Activated T-helper 1 cell treated with anti-CD3 and anti-CD28 coated beads, Interleukin-12 subunit alpha, Interleukin-12 subunit beta, Interleukin-2, Interleukin-4 antibody, amounts not matched to agents 30 ng/mL and 10 ng/mL and 1 ng/mL, durations not matched to agents 14 hours and 24 hours and 36 hours (primary cell): ENCODE results near the gene COQ7. TPM values are rescaled to one million over a fixed set of nuclear protein-coding genes. Genes with fewer than 3 reads are reported as not detected.
A peak's percentile ranks its signal among the peaks of the same experiment; 100 is the strongest.

Experiments used
- DNase-seq: peaks from one replicate; pipeline ENCODE4 v3.0.0; 2021; ENCODE audit warnings: low spot score
- H3K27ac Mint-ChIP-seq: one replicate; pipeline ENCODE4 v1.8.0; 2021; ENCODE audit warnings: mild to moderate bottlenecking, mixed read lengths
- H3K27me3 Mint-ChIP-seq: one replicate; pipeline ENCODE4 v1.8.0; 2022; ENCODE audit warnings: mild to moderate bottlenecking, moderate library complexity, mixed read lengths; ENCODE audit not compliant: insufficient read depth
- H3K36me3 Mint-ChIP-seq: one replicate; pipeline ENCODE4 v1.8.0; 2021; ENCODE audit warnings: low read depth, mixed read lengths
- H3K4me1 Mint-ChIP-seq: one replicate; pipeline ENCODE4 v1.8.0; 2021; ENCODE audit warnings: low read depth, mixed read lengths
- H3K4me3 Mint-ChIP-seq: one replicate; pipeline ENCODE4 v1.8.0; 2021; ENCODE audit warnings: mild to moderate bottlenecking, moderate library complexity, mixed read lengths
- H3K9me3 Mint-ChIP-seq: one replicate; pipeline ENCODE4 v1.8.0; 2021; ENCODE audit warnings: mixed read lengths
- intact Hi-C: fragments of 100-400 bp; cut with micrococcal nuclease; formaldehyde crosslinking; loops from one replicate; pipeline ENCODE4 v1.15.1; 2024
- total RNA-seq: library from RNA; stranded (reverse); gene quantifications from 2 replicates; pipeline ENCODE4 v1.2.3, GENCODE V29; 2022

Gene COQ7
- total RNA-seq = 17.3 and 19.6 TPM in 2 replicates

- Mint-ChIP-seq H3K4me1 (peaks cover 21% of the 10 kb centered on the region), H3K4me3 (peak within 1 kb of the TSS; percentile 84), H3K9me3 (no peaks in the 10 kb centered on the region), H3K27me3 (peaks cover 1% of the 10 kb centered on the region), H3K27ac (peak within 1 kb of the TSS; percentile 98), H3K36me3 (peaks cover 11% of the 10 kb centered on the region)
- intact Hi-C loops = loop anchor here (1.0 to 5.0 kb wide), 11 partner anchors 19 to 819 kb away; partner anchors contain the start of genes ARL6IP1, CCP110, IQCK and KNOP1
- DNase-seq = peak; percentile 97
Observed at GRCh38 chr16:19067349-19068236, at the start of gene COQ7. TSS of gene COQ7 (plus strand) at chr16:19067614. CDS start at chr16:19067665, 51 bp downstream.

- Mint-ChIP-seq H3K4me3 (no peak overlapping the region), H3K27me3 (peaks cover 5% of the 10 kb centered on the region), H3K4me1 (no peaks in the 10 kb centered on the region), H3K9me3 (no peaks in the 10 kb centered on the region), H3K36me3 (no peaks in the 10 kb centered on the region), H3K27ac (no peak overlapping the region)
- DNase-seq = no peak
- intact Hi-C loops = no loop called here
Observed at GRCh38 chr16:19020689-19021088, 46.7 kb upstream of the COQ7 start.

GRCh38 chr16:19021747-19022146 is 45.7 kb upstream of the COQ7 start:
- Mint-ChIP-seq H3K27ac (no peak overlapping the region), H3K9me3 (no peaks in the 10 kb centered on the region), H3K4me3 (no peak overlapping the region)

GRCh38 chr16:19027416-19027815 is 40.0 kb upstream of the COQ7 start:
- intact Hi-C loops = no loop called here
- Mint-ChIP-seq H3K9me3 (no peaks in the 10 kb centered on the region), H3K4me3 (no peak overlapping the region), H3K4me1 (no peaks in the 10 kb centered on the region), H3K27me3 (peaks cover 3% of the 10 kb centered on the region), H3K27ac (no peak overlapping the region), H3K36me3 (no peaks in the 10 kb centered on the region)
- no peak for DNase-seq

More at GRCh38 chr16:19021747-19022146, 45.7 kb upstream of the COQ7 start:
- peaks cover 5% of the 10 kb centered on the region for H3K27me3 Mint-ChIP-seq
- no peaks in the 10 kb centered on the region for H3K36me3 Mint-ChIP-seq
- no peak for DNase-seq
- intact Hi-C loops = no loop called here
- no peaks in the 10 kb centered on the region for H3K4me1 Mint-ChIP-seq

- H3K4me3 Mint-ChIP-seq = no peak overlapping the region
- intact Hi-C loops = no loop called here
- peaks cover 1% of the 10 kb centered on the region for H3K9me3 Mint-ChIP-seq
- H3K36me3 Mint-ChIP-seq = no peaks in the 10 kb centered on the region
- H3K4me1 Mint-ChIP-seq = no peaks in the 10 kb centered on the region
- no peak for DNase-seq
- no peaks in the 10 kb centered on the region for H3K27me3 Mint-ChIP-seq
- H3K27ac Mint-ChIP-seq = no peak overlapping the region
Observed at GRCh38 chr16:19029980-19030379, 37.4 kb upstream of the COQ7 start.

- Mint-ChIP-seq H3K27ac (no peak overlapping the region), H3K36me3 (no peaks in the 10 kb centered on the region), H3K9me3 (peaks cover 5% of the 10 kb centered on the region), H3K4me1 (no peaks in the 10 kb centered on the region), H3K4me3 (no peak overlapping the region), H3K27me3 (no peaks in the 10 kb centered on the region)
- intact Hi-C loops = no loop called here
- no peak for DNase-seq
Observed at GRCh38 chr16:19031738-19032137, 35.7 kb upstream of the COQ7 start.

GRCh38 chr16:19033761-19034160 is 33.7 kb upstream of the COQ7 start:
- Mint-ChIP-seq H3K27ac (no peak overlapping the region), H3K4me3 (no peak overlapping the region), H3K27me3 (no peaks in the 10 kb centered on the region), H3K4me1 (no peaks in the 10 kb centered on the region), H3K36me3 (no peaks in the 10 kb centered on the region), H3K9me3 (peaks cover 5% of the 10 kb centered on the region)
- intact Hi-C loops = no loop called here
- DNase-seq = no peak

GRCh38 chr16:19040400-19040799 is 27.0 kb upstream of the COQ7 start:
- intact Hi-C loops = no loop called here

GRCh38 chr16:19044769-19045168 is 22.6 kb upstream of the COQ7 start:
- Mint-ChIP-seq H3K27me3 (no peaks in the 10 kb centered on the region), H3K4me1 (no peaks in the 10 kb centered on the region), H3K27ac (no peak overlapping the region), H3K36me3 (no peaks in the 10 kb centered on the region), H3K4me3 (no peak overlapping the region), H3K9me3 (no peaks in the 10 kb centered on the region)
- no peak for DNase-seq
- intact Hi-C loops = no loop called here

More at GRCh38 chr16:19040400-19040799, 27.0 kb upstream of the COQ7 start:
- no peaks in the 10 kb centered on the region for H3K27me3 Mint-ChIP-seq
- no peaks in the 10 kb centered on the region for H3K4me1 Mint-ChIP-seq
- no peak overlapping the region for H3K4me3 Mint-ChIP-seq
- H3K9me3 Mint-ChIP-seq = no peaks in the 10 kb centered on the region
- H3K36me3 Mint-ChIP-seq = no peaks in the 10 kb centered on the region
- no peak overlapping the region for H3K27ac Mint-ChIP-seq
- no peak for DNase-seq

GRCh38 chr16:19046062-19046461 is 21.4 kb upstream of the COQ7 start:
- no peaks in the 10 kb centered on the region for H3K27me3 Mint-ChIP-seq
- H3K4me3 Mint-ChIP-seq = no peak overlapping the region
- H3K4me1 Mint-ChIP-seq = no peaks in the 10 kb centered on the region
- intact Hi-C loops = no loop called here
- H3K36me3 Mint-ChIP-seq = no peaks in the 10 kb centered on the region
- no peak for DNase-seq
- H3K27ac Mint-ChIP-seq = no peak overlapping the region
- no peaks in the 10 kb centered on the region for H3K9me3 Mint-ChIP-seq

- peaks cover 1% of the 10 kb centered on the region for H3K27me3 Mint-ChIP-seq
Observed at GRCh38 chr16:19062706-19063105, 4.7 kb upstream of the COQ7 start.

GRCh38 chr16:19066988-19067348 is 446 bp upstream of the COQ7 start:
- DNase-seq = no peak
- H3K36me3 Mint-ChIP-seq = peaks cover 5% of the 10 kb centered on the region
- intact Hi-C loops = loop anchor here (1.0 to 5.0 kb wide), 11 partner anchors 19 to 820 kb away; partner anchors contain the start of genes ARL6IP1, CCP110, IQCK and KNOP1

More at GRCh38 chr16:19062706-19063105, 4.7 kb upstream of the COQ7 start:
- H3K27ac Mint-ChIP-seq = no peak overlapping the region
- H3K4me3 Mint-ChIP-seq = no peak overlapping the region
- peaks cover 2% of the 10 kb centered on the region for H3K36me3 Mint-ChIP-seq
- intact Hi-C loops = no loop called here
- DNase-seq = no peak
- peaks cover 11% of the 10 kb centered on the region for H3K4me1 Mint-ChIP-seq
- no peaks in the 10 kb centered on the region for H3K9me3 Mint-ChIP-seq

GRCh38 chr16:19068237-19068815 is 912 bp downstream of the COQ7 start:
- intact Hi-C loops = loop anchor here (5.0 kb wide), 1 partner anchor 101 kb away; no protein-coding TSS in a partner anchor
- peaks cover 21% of the 10 kb centered on the region for H3K4me1 Mint-ChIP-seq
- peak overlapping the region; percentile 98 for H3K27ac Mint-ChIP-seq
- H3K27me3 Mint-ChIP-seq = peaks cover 1% of the 10 kb centered on the region
- no peak for DNase-seq
- no peaks in the 10 kb centered on the region for H3K9me3 Mint-ChIP-seq
- peaks cover 11% of the 10 kb centered on the region for H3K36me3 Mint-ChIP-seq
- H3K4me3 Mint-ChIP-seq = peak overlapping the region; percentile 84

More at GRCh38 chr16:19066988-19067348, 446 bp upstream of the COQ7 start:
- Mint-ChIP-seq H3K4me1 (peaks cover 16% of the 10 kb centered on the region), H3K4me3 (peak overlapping the region; percentile 84), H3K27ac (peak overlapping the region; percentile 98), H3K9me3 (no peaks in the 10 kb centered on the region), H3K27me3 (peaks cover 1% of the 10 kb centered on the region)
